H1 (cell line): Measurements from ENCODE around the gene SRRM4. TPM values are rescaled to one million over a fixed set of nuclear protein-coding genes. Genes with fewer than 3 reads are reported as not detected.

Experiments used
- BACH1 ChIP-seq: IDR thresholded peaks from 2 replicates; pipeline ENCODE4 v1.6.1; 2012; ENCODE audit warnings: low read length, improper control_type of control experiment
- BCL11A ChIP-seq, 2 experiments: IDR thresholded peaks; one replicate each; pipeline ENCODE4 v1.6.1; 2011; ENCODE audit warnings: low read depth in 2 of 2, low read length in 2 of 2, mild to moderate bottlenecking in 2 of 2
- CHD2 ChIP-seq: IDR thresholded peaks from 2 replicates; pipeline ENCODE4 v1.6.1; 2012; ENCODE audit warnings: low read length, improper control_type of control experiment
- CTCF ChIP-seq, 3 experiments: IDR thresholded peaks; 1 replicate in 2 of 3; 2 replicates in 1 of 3; pipeline versions ENCODE4 v1.5.1 to v1.6.1; 2011; ENCODE audit warnings: low read length in 3 of 3, mild to moderate bottlenecking in 3 of 3, inconsistent platforms in 2 of 3, low read depth in 1 of 3, moderate library complexity in 1 of 3; ENCODE audit not compliant: insufficient read depth in 1 of 3; ENCODE audit errors: control extremely low read depth in 1 of 3
- EZH2 ChIP-seq: fragments of 200-600 bp; sonication (generic); IDR thresholded peaks from 2 replicates; pipeline ENCODE4 v1.7.1; 2012; ENCODE audit warnings: low read depth, mild to moderate bottlenecking, moderate library complexity, low read length, inconsistent platforms; ENCODE audit not compliant: severe bottlenecking
- GABPA ChIP-seq: IDR thresholded peaks from 2 replicates; pipeline ENCODE4 v1.6.1; 2011; ENCODE audit warnings: mild to moderate bottlenecking, low read length, moderate library complexity, borderline replicate concordance; ENCODE audit not compliant: insufficient read depth
- GTF2F1 ChIP-seq: IDR thresholded peaks from 2 replicates; pipeline ENCODE4 v1.6.1; 2012; ENCODE audit warnings: low read depth, low read length, improper control_type of control experiment, borderline replicate concordance
- KDM5A ChIP-seq: fragments of 200-600 bp; IDR thresholded peaks from 2 replicates; pipeline ENCODE4 v1.7.1; 2012; ENCODE audit warnings: mild to moderate bottlenecking, low read length, inconsistent platforms, mixed read lengths
- MAX ChIP-seq: IDR thresholded peaks from 2 replicates; pipeline ENCODE4 v1.6.1; 2012; ENCODE audit warnings: inconsistent platforms
- NRF1 ChIP-seq: IDR thresholded peaks from 2 replicates; pipeline ENCODE4 v1.6.1; 2011; ENCODE audit warnings: mild to moderate bottlenecking, low read depth, low read length, improper control_type of control experiment
- PHF8 ChIP-seq: fragments of 200-600 bp; sonication (generic); conservative IDR thresholded peaks from 2 replicates; pipeline ENCODE4 v1.7.1; 2012; ENCODE audit warnings: low read depth, mild to moderate bottlenecking, inconsistent platforms, low read length, moderate library complexity
- POLR2AphosphoS5 ChIP-seq: IDR thresholded peaks from 2 replicates; pipeline ENCODE4 v1.6.1; 2011; ENCODE audit warnings: low read depth, low read length
- POU5F1 ChIP-seq: IDR thresholded peaks from 2 replicates; pipeline ENCODE4 v1.6.1; 2011; ENCODE audit warnings: low read depth, mild to moderate bottlenecking, low read length, moderate library complexity
- RXRA ChIP-seq: IDR thresholded peaks from 2 replicates; pipeline ENCODE4 v1.6.1; 2011; ENCODE audit warnings: low read depth, mild to moderate bottlenecking, low read length, moderate library complexity; ENCODE audit not compliant: insufficient read depth
- SAP30 ChIP-seq: fragments of 300-600 bp; sonication (generic); IDR thresholded peaks from 2 replicates; pipeline ENCODE4 v1.7.1; 2012; ENCODE audit warnings: low read length, moderate library complexity, mild to moderate bottlenecking, inconsistent platforms; ENCODE audit not compliant: insufficient read depth, insufficient replicate concordance
- SP1 ChIP-seq: IDR thresholded peaks from 2 replicates; pipeline ENCODE4 v1.6.1; 2011; ENCODE audit warnings: low read depth, low read length
- SP2 ChIP-seq: IDR thresholded peaks from 2 replicates; pipeline ENCODE4 v1.6.1; 2012; ENCODE audit warnings: mild to moderate bottlenecking, low read length, inconsistent platforms
- SP4 ChIP-seq: IDR thresholded peaks from 2 replicates; pipeline ENCODE4 v1.6.1; 2012; ENCODE audit warnings: low read length, inconsistent platforms
- TBP ChIP-seq: IDR thresholded peaks from 2 replicates; pipeline ENCODE4 v1.6.1; 2011; ENCODE audit warnings: low read depth, low read length, improper control_type of control experiment
- TEAD4 ChIP-seq: IDR thresholded peaks from 2 replicates; pipeline ENCODE4 v1.6.1; 2012; ENCODE audit warnings: low read depth, low read length, inconsistent platforms, mixed read lengths
- YY1 ChIP-seq: IDR thresholded peaks from 2 replicates; pipeline ENCODE4 v1.6.1; 2011; ENCODE audit warnings: low read depth, mild to moderate bottlenecking, low read length
- polyA plus RNA-seq, 7 experiments: library from polyadenylated mRNA; depleted of rRNA in 3 of 7; stranded (reverse) in 5 of 7; unstranded in 2 of 7; fragments of >200 nt in 5 of 7; fragments of 200-250 nt in 2 of 7; gene quantifications; 1 replicate in 5 of 7; 2 replicates in 1 of 7; 4 replicates in 1 of 7; pipeline versions ENCODE4 v1.2.1 to v1.2.3, GENCODE V29; 2011 to 2013; ENCODE audit warnings: missing spikeins in 2 of 7, mixed read lengths in 2 of 7
- total RNA-seq: library from RNA; stranded (reverse); fragmentation: NEBNext Ultra II Directional; extraction: Animal tissue kit (Norgen Biotek cat#: 25700); gene quantifications from 2 replicates; pipeline ENCODE4 v1.2.1, GENCODE V29; 2021

The SRRM4 gene
- total and polyA plus RNA-seq, 2 of the 8 experiments (the other 6 are each of a cell fraction or from before 2014, with no cell fraction given), result 0.53 to 1.1 TPM

- no peak for TF ChIP-seq CTCF (IDR thresholded peaks at IDR 0.05; ENCODE audit: control extremely low read depth in 1 of 3, insufficient read depth in 1 of 3, low read depth in 1 of 3, low read length in 3 of 3)
- TF ChIP-seq NRF1, result no peak
- peak; percentile 62 for TF ChIP-seq PHF8
- TF ChIP-seq SP2, result no peak
- TF ChIP-seq BCL11A (IDR thresholded peaks at IDR 0.05; ENCODE audit: low read depth in 2 of 2, low read length in 2 of 2), result no peak
- peak; percentile 46; the same call in 1 of the 2 replicates for TF ChIP-seq SP1
- TF ChIP-seq BACH1, result peak; percentile 97
- peak; percentile 71 for TF ChIP-seq MAX
- no peak for TF ChIP-seq EZH2
- TF ChIP-seq SP4, result peak; percentile 83; the same call in 1 of the 2 replicates
- TF ChIP-seq POLR2AphosphoS5, result peak; percentile 63
- no peak for TF ChIP-seq RXRA
- no peak for TF ChIP-seq GABPA
- TF ChIP-seq SAP30, result peak; percentile 25
- TF ChIP-seq KDM5A, result no peak
- no peak for TF ChIP-seq TEAD4
- no peak for TF ChIP-seq POU5F1
- TF ChIP-seq TBP, result peak; percentile 69
- no peak for TF ChIP-seq YY1
- no peak for TF ChIP-seq GTF2F1
- TF ChIP-seq CHD2, result 0 out of 2 replicates have a peak, but pooled peaks have one; percentile 25
These were observed 172.4 kb downstream of the SRRM4 start (continued) for GRCh38 chr12:119153477-119154434.
